GM12878 (cell line): ENCODE data around the gene UMAD1. TPM values are rescaled to one million over a fixed set of nuclear protein-coding genes. Genes with fewer than 3 reads are reported as not detected.

Experiments used
- ATAC-seq: fragments of 200-7000 bp; cut with Tn5 transposase; 3 replicates; pipeline ENCODE4 v1.9.1; 2020; ENCODE audit warnings: mild to moderate bottlenecking, moderate library complexity
- BruUV-seq: library from RNA; stranded (reverse); fragments of 400-500 nt; replicated peaks from 2 replicates; lab custom pipeline; 2021; lab: Mats Ljungman, UMichigan
- CTCF ChIA-PET: fragments of 300-600 bp; sonication (Branson Sonifier 250); formaldehyde crosslinking; extraction: SDS; loops from one replicate; lab custom pipeline; 2021; ENCODE audit warnings: inconsistent platforms; lab: Yijun Ruan, JAX
- POLR2A ChIA-PET: fragments of 350-600 bp; formaldehyde crosslinking; extraction: SDS; loops from one replicate; lab custom pipeline; 2021; ENCODE audit warnings: inconsistent platforms; lab: Charles Lee
- RAD21 ChIA-PET: fragments of 300-600 bp; sonication (Branson Sonifier 250); formaldehyde crosslinking; loops from one replicate; lab custom pipeline; 2023; ENCODE audit warnings: antibody characterized with exemption; ENCODE audit not compliant: unreplicated experiment; lab: Charles Lee
- SMC1A ChIA-PET: fragments of 300-600 bp; sonication (Branson Sonifier 250); formaldehyde crosslinking; loops from one replicate; lab custom pipeline; 2023; ENCODE audit not compliant: unreplicated experiment, uncharacterized antibody; lab: Charles Lee
- DNase-seq: peaks from one replicate; pipeline ENCODE4 v3.0.0-alpha.2; 2011; ENCODE audit warnings: low read depth, low spot score
- FAIRE-seq: peaks from 3 replicates; lab custom pipeline; 2011; peaks lifted over from hg19 to GRCh38; lab: Jason Lieb, UNC
- H2AFZ ChIP-seq: 2 replicates; pipeline ENCODE4 v1.6.0; 2011; ENCODE audit warnings: low read depth, low read length, control low read depth; ENCODE audit not compliant: control insufficient read depth
- H3K27ac ChIP-seq: 2 replicates; pipeline ENCODE4 v1.5.1; 2011; ENCODE audit warnings: control low read depth; ENCODE audit not compliant: control insufficient read depth, insufficient read depth
- H3K27me3 ChIP-seq, 2 experiments: replicated peaks in 1 of 2; 2 replicates each; pipeline versions ENCODE4 v1.6.0 to v1.6.1; 2011; ENCODE audit warnings: low read length in 1 of 2; ENCODE audit not compliant: control insufficient read depth in 2 of 2, insufficient read depth in 2 of 2
- H3K36me3 ChIP-seq, 2 experiments: 2 replicates each; pipeline ENCODE4 v1.5.1; 2011; ENCODE audit warnings: low read length in 1 of 2; ENCODE audit not compliant: control insufficient read depth in 2 of 2, insufficient read depth in 2 of 2
- H3K4me1 ChIP-seq: 2 replicates; pipeline ENCODE4 v1.6.1; 2011; ENCODE audit warnings: mild to moderate bottlenecking, low read length, moderate library complexity, mixed read lengths; ENCODE audit not compliant: control insufficient read depth, insufficient read depth
- H3K4me2 ChIP-seq: 2 replicates; pipeline ENCODE4 v1.6.0; 2011; ENCODE audit warnings: control low read depth; ENCODE audit not compliant: control insufficient read depth, insufficient read depth
- H3K4me3 ChIP-seq: fragments of 200-600 bp; sonication (generic); 2 replicates; pipeline ENCODE4 v1.5.1; 2016
- H3K79me2 ChIP-seq: 2 replicates; pipeline ENCODE4 v1.6.0; 2011; ENCODE audit warnings: low read length; ENCODE audit not compliant: control insufficient read depth, insufficient read depth
- H3K9ac ChIP-seq: 2 replicates; pipeline ENCODE4 v1.8.0; 2011; ENCODE audit warnings: low read length, control low read depth, mixed read lengths; ENCODE audit not compliant: control insufficient read depth, insufficient read depth
- H3K9me3 ChIP-seq: replicated peaks from 3 replicates; pipeline ENCODE4 v1.5.1; 2011; ENCODE audit warnings: mild to moderate bottlenecking, low read length; ENCODE audit not compliant: control insufficient read depth, insufficient read depth
- H4K20me1 ChIP-seq: 2 replicates; pipeline ENCODE4 v1.6.0; 2011; ENCODE audit not compliant: control insufficient read depth, insufficient read depth
- HDGF ChIP-seq: fragments of 450-650 bp; IDR thresholded peaks from 2 replicates; pipeline ENCODE4 v1.6.1; 2016; ENCODE audit warnings: antibody characterized with exemption
- LARP7 ChIP-seq: fragments of 450-650 bp; IDR thresholded peaks from 2 replicates; pipeline ENCODE4 v1.6.1; 2017; ENCODE audit warnings: mild to moderate bottlenecking
- NFYB ChIP-seq: IDR thresholded peaks from 2 replicates; pipeline ENCODE4 v1.6.1; 2011; ENCODE audit warnings: low read depth, mild to moderate bottlenecking, low read length, improper control_type of control experiment, moderate library complexity; ENCODE audit not compliant: insufficient read depth
- NR2C2 ChIP-seq: IDR thresholded peaks from 2 replicates; pipeline ENCODE4 v1.6.1; 2011; ENCODE audit warnings: borderline replicate concordance, low read depth; ENCODE audit not compliant: control insufficient read depth, insufficient read length
- PML ChIP-seq: IDR thresholded peaks from 2 replicates; pipeline ENCODE4 v1.6.1; 2012; ENCODE audit warnings: low read length, inconsistent platforms
- RAD21 ChIP-seq: IDR thresholded peaks from 2 replicates; pipeline ENCODE4 v1.6.1; 2011; ENCODE audit warnings: mild to moderate bottlenecking, low read depth, low read length, moderate library complexity; ENCODE audit not compliant: insufficient read depth
- RB1 ChIP-seq: fragments of 450-650 bp; formaldehyde crosslinking; IDR thresholded peaks from 2 replicates; pipeline ENCODE4 v1.6.1; 2017; ENCODE audit warnings: mild to moderate bottlenecking, borderline replicate concordance
- SP1 ChIP-seq: IDR thresholded peaks from one replicate; pipeline ENCODE4 v1.6.1; 2011; ENCODE audit warnings: low read depth, low read length
- SRF ChIP-seq, 2 experiments: IDR thresholded peaks; 2 replicates each; pipeline ENCODE4 v1.6.1; 2011; ENCODE audit warnings: low read depth in 2 of 2, low read length in 2 of 2, mild to moderate bottlenecking in 1 of 2, moderate library complexity in 1 of 2
- WRNIP1 ChIP-seq: IDR thresholded peaks from 2 replicates; pipeline ENCODE4 v1.6.1; 2011; ENCODE audit warnings: low read depth, low read length, improper control_type of control experiment, borderline replicate concordance
- WGBS: methylation state at CpG from one replicate; pipeline ENCODE4 v1.1.6; 2016; ENCODE audit warnings: low lambda C conversion rate; ENCODE audit not compliant: insufficient replicate concordance, insufficient coverage; ENCODE audit errors: missing lambda C conversion rate; 5-methylcytosine and 5-hydroxymethylcytosine counted together
- in situ Hi-C: fragments of 300-500 bp; cut with MboI; formaldehyde crosslinking; loops from 9 replicates; pipeline ENCODE4 v1.14.3; 2018; ENCODE audit warnings: mixed read lengths
- intact Hi-C: fragments of 100-400 bp; cut with micrococcal nuclease; formaldehyde crosslinking; loops from one replicate; pipeline ENCODE4 v1.14.2; 2022; ENCODE audit not compliant: unreplicated experiment
- polyA plus RNA-seq, 11 experiments: library from polyadenylated mRNA; depleted of rRNA in 4 of 11; unstranded in 6 of 11; stranded (reverse) in 5 of 11; fragments of >200 nt; fragmentation: Nextera tagmentation in 4 of 11; fragmentation: Illumina TruSeq in 1 of 11; extraction: Ambion mirVana in 4 of 11; extraction: Trizol in 1 of 11; gene quantifications; 1 replicate in 1 of 11; 2 replicates in 10 of 11; pipeline versions ENCODE4 v1.2.1 to v1.2.3, GENCODE V29; 2011 to 2016; ENCODE audit warnings: inconsistent platforms in 2 of 11, missing spikeins in 2 of 11, low read depth in 1 of 11
- total RNA-seq, 4 experiments: library from RNA; depleted of rRNA in 3 of 4; stranded (reverse); fragments of >200 nt in 3 of 4; fragmentation: Illumina TruSeq in 1 of 4; extraction: Trizol in 1 of 4; gene quantifications; 2 replicates each; pipeline versions ENCODE4 v1.2.1 to v1.2.3, GENCODE V29; 2013 to 2021
- TF ChIP-seq, protein P1 (sequence below): fragments of 450-650 bp; formaldehyde crosslinking; IDR thresholded peaks from 2 replicates; pipeline ENCODE4 v1.4.0; 2022; ENCODE audit warnings: mild to moderate bottlenecking, moderate library complexity

The UMAD1 gene
- total and polyA plus RNA-seq, 10 of the 15 experiments (the other 5 are each of a cell fraction or from before 2014, with no cell fraction given): 6.0 to 28.6 (median 9.3) TPM

DNA sequence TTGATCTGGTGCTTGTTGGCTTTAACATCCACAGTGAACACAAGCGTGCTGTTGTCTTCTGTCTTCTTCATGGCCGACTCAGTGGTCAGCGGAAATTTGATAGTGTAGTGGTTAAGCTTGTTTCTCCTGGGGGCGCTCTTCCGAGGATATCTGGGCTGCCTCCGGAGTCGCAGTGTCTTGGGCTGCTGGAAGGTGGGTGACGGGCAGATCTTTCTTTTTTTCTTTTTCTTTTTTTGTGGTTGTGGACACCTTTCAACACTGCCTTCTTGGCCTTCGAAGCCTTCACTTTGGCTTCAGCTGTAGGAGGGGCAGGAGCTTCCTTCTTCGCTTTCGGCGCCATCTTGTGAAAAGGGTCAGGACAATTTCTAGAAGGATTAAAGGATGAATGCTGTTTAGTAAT, 101.7 kb downstream of the UMAD1 start:
- no peak overlapping the region for H3K27ac ChIP-seq
- TF ChIP-seq NR2C2 (no peak), HDGF (no peak), WRNIP1 (no peak), LARP7 (no peak), SP1 (no peak), SRF (IDR thresholded peaks at IDR 0.05; ENCODE audit: low read depth in 2 of 2, low read length in 2 of 2) (no peak), RB1 (no peak), NFYB (no peak), RAD21 (no peak), PML (no peak)
- TF ChIP-seq, protein P1, sequence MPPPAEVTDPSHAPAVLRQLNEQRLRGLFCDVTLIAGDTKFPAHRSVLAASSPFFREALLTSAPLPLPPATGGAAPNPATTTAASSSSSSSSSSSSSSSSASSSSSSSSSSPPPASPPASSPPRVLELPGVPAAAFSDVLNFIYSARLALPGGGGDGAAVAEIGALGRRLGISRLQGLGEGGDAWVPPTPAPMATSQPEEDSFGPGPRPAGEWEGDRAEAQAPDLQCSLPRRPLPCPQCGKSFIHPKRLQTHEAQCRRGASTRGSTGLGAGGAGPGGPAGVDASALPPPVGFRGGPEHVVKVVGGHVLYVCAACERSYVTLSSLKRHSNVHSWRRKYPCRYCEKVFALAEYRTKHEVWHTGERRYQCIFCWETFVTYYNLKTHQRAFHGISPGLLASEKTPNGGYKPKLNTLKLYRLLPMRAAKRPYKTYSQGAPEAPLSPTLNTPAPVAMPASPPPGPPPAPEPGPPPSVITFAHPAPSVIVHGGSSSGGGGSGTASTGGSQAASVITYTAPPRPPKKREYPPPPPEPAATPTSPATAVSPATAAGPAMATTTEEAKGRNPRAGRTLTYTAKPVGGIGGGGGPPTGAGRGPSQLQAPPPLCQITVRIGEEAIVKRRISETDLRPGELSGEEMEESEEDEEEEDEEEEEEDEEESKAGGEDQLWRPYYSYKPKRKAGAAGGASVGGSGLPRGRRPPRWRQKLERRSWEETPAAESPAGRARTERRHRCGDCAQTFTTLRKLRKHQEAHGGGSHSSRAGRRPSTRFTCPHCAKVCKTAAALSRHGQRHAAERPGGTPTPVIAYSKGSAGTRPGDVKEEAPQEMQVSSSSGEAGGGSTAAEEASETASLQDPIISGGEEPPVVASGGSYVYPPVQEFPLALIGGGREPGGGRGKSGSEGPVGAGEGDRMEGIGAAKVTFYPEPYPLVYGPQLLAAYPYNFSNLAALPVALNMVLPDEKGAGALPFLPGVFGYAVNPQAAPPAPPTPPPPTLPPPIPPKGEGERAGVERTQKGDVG: no peak

More for the DNA sequence above, 101.7 kb downstream of the UMAD1 start:
- FAIRE-seq (no peak), ATAC-seq (no peak), DNase-seq (no peak)
- ChIA-PET CTCF (interaction anchor here (0.5 kb wide), 1 partner anchor 234 kb away, joined by 3 read pairs; no protein-coding TSS in a partner anchor), POLR2A (no interaction called here), RAD21 (interaction anchor here (2.1 kb wide), 1 partner anchor 61 kb away, joined by 8 read pairs; no protein-coding TSS in a partner anchor), SMC1A (interaction anchor here (0.9 to 2.3 kb wide), 3 partner anchors 23 to 72 kb away, joined by 4 to 8 read pairs (median 7); partner anchors contain the start of gene RPA3)
- H3K9ac ChIP-seq: no peak overlapping the region
- peaks cover 5% of the 10 kb centered on the region; the same call in 1 of the 2 replicates for H3K4me1 ChIP-seq
- no peak overlapping the region for H3K4me2 ChIP-seq
- no peaks in the 10 kb centered on the region for H3K36me3 ChIP-seq
- 92% methylated on average over 12 of the region's 12 CpGs for WGBS
- H3K27me3 ChIP-seq: no peaks in the 10 kb centered on the region
- no peak overlapping the region for H2AFZ ChIP-seq
- no peaks in the 10 kb centered on the region for H4K20me1 ChIP-seq
- intact Hi-C loops (no loop called here), in situ Hi-C loops (no loop called here)
- BruUV-seq: no TSS peak
- no peaks in the 10 kb centered on the region for H3K9me3 ChIP-seq
- no peaks in the 10 kb centered on the region for H3K79me2 ChIP-seq
- no peak overlapping the region for H3K4me3 ChIP-seq
